Activated CD4-positive, alpha-beta T cell treated with anti-CD3 and anti-CD28 coated beads, Interleukin-2, amount 10 ng/mL, durations not matched to agents 7 days and 5 days (primary cell): ENCODE data around the gene PLEKHM2. TPM values are rescaled to one million over a fixed set of nuclear protein-coding genes. Genes with fewer than 3 reads are reported as not detected.

Experiments used
- CTCF ChIA-PET: fragments of 350-600 bp; sonication (Branson Sonifier 250); formaldehyde crosslinking; loops from one replicate; lab custom pipeline; 2021; ENCODE audit warnings: antibody characterized with exemption; lab: Charles Lee
- POLR2A ChIA-PET: fragments of 350-600 bp; sonication (Branson Sonifier 250); formaldehyde crosslinking; loops from one replicate; lab custom pipeline; 2021; ENCODE audit warnings: antibody characterized with exemption; lab: Charles Lee
- DNase-seq: peaks from one replicate; pipeline ENCODE4 v3.0.0-alpha.2; 2020
- H3K27ac Mint-ChIP-seq: one replicate; pipeline ENCODE4 v1.8.0; 2021; ENCODE audit warnings: mild to moderate bottlenecking, moderate library complexity, mixed read lengths
- H3K27me3 Mint-ChIP-seq: one replicate; pipeline ENCODE4 v1.8.0; 2021; ENCODE audit warnings: mixed read lengths
- H3K36me3 Mint-ChIP-seq: one replicate; pipeline ENCODE4 v1.8.0; 2021; ENCODE audit warnings: low read depth, mixed read lengths
- H3K4me1 Mint-ChIP-seq: one replicate; pipeline ENCODE4 v1.8.0; 2021; ENCODE audit warnings: mixed read lengths
- H3K4me3 Mint-ChIP-seq: one replicate; pipeline ENCODE4 v1.8.0; 2021; ENCODE audit warnings: mild to moderate bottlenecking, moderate library complexity, mixed read lengths
- H3K9me3 Mint-ChIP-seq: one replicate; pipeline ENCODE4 v1.8.0; 2021; ENCODE audit warnings: mixed read lengths
- total RNA-seq, 2 experiments: library from RNA; stranded (reverse); gene quantifications; one replicate each; pipeline ENCODE4 v1.2.3, GENCODE V29; 2021

The PLEKHM2 gene
- total RNA-seq, 2 experiments from 2014 or later = 52.7 to 56.0 TPM

DNA sequence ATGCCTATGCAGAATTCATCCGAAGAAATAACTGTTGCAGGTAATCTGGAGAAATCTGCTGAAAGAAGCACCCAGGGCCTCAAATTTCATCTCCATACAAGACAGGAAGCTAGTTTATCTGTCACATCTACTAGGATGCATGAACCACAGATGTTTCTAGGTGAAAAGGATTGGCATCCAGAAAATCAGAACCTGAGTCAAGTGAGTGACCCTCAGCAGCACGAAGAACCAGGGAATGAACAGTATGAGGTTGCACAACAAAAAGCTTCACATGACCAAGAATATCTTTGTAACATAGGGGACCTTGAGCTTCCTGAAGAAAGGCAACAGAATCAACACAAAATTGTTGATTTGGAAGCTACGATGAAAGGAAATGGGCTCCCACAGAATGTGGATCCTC, 24.0 kb upstream of the PLEKHM2 start:
- Mint-ChIP-seq H3K4me3 (no peak overlapping the region), H3K36me3 (peaks cover 54% of the 10 kb centered on the region), H3K27me3 (no peaks in the 10 kb centered on the region), H3K4me1 (peaks cover 5% of the 10 kb centered on the region), H3K9me3 (no peaks in the 10 kb centered on the region), H3K27ac (no peak overlapping the region)
- no peak for DNase-seq
- ChIA-PET POLR2A (no interaction called here), CTCF (no interaction called here)

DNA sequence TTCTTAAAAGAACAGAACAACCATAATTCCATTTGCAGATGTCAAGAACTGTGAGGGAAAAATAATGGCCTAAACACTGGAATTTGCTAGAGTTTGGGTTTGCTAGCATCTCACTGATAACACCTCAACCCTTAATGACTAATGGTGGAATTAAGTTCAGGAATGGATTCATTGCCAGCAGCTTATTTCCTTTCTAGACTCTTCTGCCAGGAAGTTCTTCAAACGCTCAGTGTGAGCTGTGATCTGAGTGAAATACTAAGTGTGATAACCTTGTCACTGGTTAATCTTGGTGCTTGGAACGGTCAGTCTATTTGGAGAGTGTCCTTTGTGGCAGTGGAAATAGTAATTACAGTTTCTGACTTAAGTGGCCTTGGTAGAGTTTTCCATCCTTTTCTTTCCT, 21.6 kb upstream of the PLEKHM2 start:
- Mint-ChIP-seq H3K4me1 (no peaks in the 10 kb centered on the region), H3K27ac (no peak overlapping the region), H3K27me3 (no peaks in the 10 kb centered on the region), H3K9me3 (no peaks in the 10 kb centered on the region), H3K36me3 (peaks cover 42% of the 10 kb centered on the region), H3K4me3 (no peak overlapping the region)
- ChIA-PET CTCF (interaction anchor here (1.8 kb wide), 1 partner anchor 15 kb away, joined by 7 read pairs; no protein-coding TSS in a partner anchor), POLR2A (no interaction called here)
- DNase-seq = no peak

DNA sequence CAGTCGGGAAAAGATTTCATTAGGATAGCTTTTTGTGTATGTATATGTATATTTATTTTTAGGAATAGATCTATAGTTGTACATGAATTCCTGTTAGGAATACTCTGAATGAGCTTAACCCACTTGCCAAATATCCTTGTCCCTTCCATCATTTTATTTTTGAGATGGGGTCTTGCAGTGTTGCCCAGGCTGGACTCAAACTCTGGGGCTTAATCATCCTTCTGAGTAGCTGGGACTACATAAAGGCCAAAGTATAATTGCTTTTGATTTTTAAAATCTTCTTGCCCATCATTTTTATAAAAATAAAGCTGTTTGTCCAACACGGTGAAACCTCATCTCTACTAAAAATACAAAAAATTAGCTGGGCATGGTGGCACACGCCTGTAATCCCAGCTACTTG, 20.2 kb upstream of the PLEKHM2 start:
- Mint-ChIP-seq H3K4me3 (no peak overlapping the region), H3K4me1 (no peaks in the 10 kb centered on the region), H3K9me3 (no peaks in the 10 kb centered on the region), H3K27ac (no peak overlapping the region), H3K27me3 (no peaks in the 10 kb centered on the region), H3K36me3 (peaks cover 38% of the 10 kb centered on the region)
- no peak for DNase-seq
- POLR2A ChIA-PET = no interaction called here
- CTCF ChIA-PET = interaction anchor here (0.6 to 2.3 kb wide), 5 partner anchors 9 to 89 kb away, joined by 3 to 12 read pairs (median 5); no protein-coding TSS in a partner anchor

DNA sequence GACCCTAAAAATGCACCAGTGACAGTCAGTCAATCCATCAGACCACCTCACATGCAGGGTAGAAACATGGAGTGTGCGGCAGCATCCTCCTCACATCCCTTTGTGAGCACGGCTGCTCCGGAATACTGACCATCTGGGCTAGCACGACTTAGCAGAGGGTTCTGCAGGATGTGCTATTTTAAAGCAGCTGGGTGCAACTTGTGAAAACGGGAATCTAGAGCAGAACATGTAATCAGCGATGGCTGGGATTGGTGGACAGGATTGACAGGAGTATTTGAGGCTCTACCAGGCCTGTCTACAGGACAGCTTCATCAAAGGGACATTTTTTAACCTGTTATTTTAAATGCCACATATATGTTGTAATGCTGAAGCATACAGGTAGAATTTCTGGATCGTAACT, 16.8 kb upstream of the PLEKHM2 start:
- ChIA-PET POLR2A (no interaction called here), CTCF (interaction anchor here (0.6 to 0.7 kb wide), 2 partner anchors 18 to 30 kb away, joined by 3 read pairs; no protein-coding TSS in a partner anchor)
- Mint-ChIP-seq H3K9me3 (no peaks in the 10 kb centered on the region), H3K4me1 (no peaks in the 10 kb centered on the region), H3K36me3 (peaks cover 7% of the 10 kb centered on the region), H3K27me3 (no peaks in the 10 kb centered on the region), H3K27ac (no peak overlapping the region), H3K4me3 (no peak overlapping the region)
- no peak for DNase-seq

DNA sequence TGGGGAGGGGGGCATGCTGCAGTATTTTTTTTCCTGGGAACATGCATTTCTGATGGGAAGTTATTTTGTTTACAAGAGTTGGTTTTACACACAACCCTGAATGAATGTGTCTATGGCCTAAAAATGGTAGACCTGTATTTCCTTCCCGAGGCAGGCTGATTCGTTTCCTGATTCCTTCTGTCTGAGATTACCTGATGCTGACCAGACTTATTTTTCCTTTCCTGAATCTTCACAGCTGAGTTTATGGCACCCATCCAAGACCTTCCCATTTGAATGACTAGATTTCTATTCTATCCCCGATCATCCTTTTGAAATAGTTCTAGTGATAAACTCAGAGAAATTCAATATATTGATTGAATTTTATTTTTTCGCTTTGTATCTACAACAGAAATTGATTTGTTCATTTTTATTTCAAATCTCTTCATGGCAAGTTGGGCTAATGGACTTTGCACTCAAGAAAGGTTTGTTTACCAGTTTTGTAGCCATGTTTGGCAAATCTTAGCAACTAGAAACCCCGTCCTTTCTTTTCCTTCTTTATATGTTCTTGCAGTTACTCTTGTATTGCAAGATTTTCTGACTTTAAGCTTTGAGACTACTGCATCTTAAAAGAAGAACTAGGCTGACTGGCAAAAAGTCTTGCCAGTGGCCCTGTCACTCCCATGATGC, 15.9 kb upstream of the PLEKHM2 start:
- H3K36me3 Mint-ChIP-seq = peaks cover under 1% of the 10 kb centered on the region
- H3K4me1 Mint-ChIP-seq = no peaks in the 10 kb centered on the region
- peak overlapping the region; percentile 20 for H3K27ac Mint-ChIP-seq
- H3K4me3 Mint-ChIP-seq = no peak overlapping the region
- DNase-seq = no peak
- POLR2A ChIA-PET = no interaction called here
- CTCF ChIA-PET = interaction anchor here (0.6 to 0.7 kb wide), 2 partner anchors 17 to 31 kb away, joined by 3 read pairs; no protein-coding TSS in a partner anchor
- H3K9me3 Mint-ChIP-seq = no peaks in the 10 kb centered on the region
- no peaks in the 10 kb centered on the region for H3K27me3 Mint-ChIP-seq

DNA sequence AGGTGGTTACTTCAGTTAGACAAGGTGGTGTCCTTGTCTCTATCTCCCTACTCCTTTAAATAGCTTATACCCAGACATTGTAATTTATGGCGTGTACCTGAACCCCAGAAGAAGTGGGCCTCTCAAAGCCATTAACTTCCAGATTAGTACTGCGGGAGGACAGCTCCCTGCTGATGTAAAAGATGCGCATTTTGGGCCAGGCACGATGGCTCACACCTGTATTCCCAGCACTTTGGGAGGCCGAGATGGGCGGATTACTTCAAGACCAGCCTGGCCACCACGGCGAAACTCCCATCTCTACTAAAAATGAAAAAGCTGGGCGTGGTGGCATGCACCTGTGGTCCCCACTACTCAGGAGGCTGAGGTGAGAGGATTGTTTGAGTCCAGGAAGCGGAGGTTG, 15.0 kb upstream of the PLEKHM2 start:
- H3K36me3 Mint-ChIP-seq = no peaks in the 10 kb centered on the region
- no peak overlapping the region for H3K4me3 Mint-ChIP-seq
- ChIA-PET CTCF (no interaction called here), POLR2A (no interaction called here)
- H3K27me3 Mint-ChIP-seq = no peaks in the 10 kb centered on the region
- H3K4me1 Mint-ChIP-seq = no peaks in the 10 kb centered on the region
- H3K9me3 Mint-ChIP-seq = no peaks in the 10 kb centered on the region
- DNase-seq = no peak
- H3K27ac Mint-ChIP-seq = no peak overlapping the region

DNA sequence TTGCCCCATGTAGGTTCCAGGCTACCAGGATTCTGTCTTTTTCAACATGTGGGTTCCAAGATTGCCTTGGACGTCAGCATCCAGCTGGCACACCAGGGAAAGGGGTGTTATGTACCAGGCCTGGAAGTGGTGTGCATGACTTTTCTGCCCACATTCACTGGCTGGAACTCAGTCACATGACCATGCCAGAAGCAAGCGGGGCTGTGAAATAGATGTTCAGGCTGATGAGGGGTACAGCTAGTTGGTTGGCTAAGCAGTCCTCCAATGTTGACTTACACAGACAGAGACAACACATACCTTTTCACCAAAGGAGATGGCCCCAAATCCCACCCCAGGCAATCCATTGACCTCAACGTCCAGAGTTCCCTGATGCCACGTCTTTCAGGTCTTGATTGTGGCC, 14.3 kb upstream of the PLEKHM2 start:
- Mint-ChIP-seq H3K4me1 (no peaks in the 10 kb centered on the region), H3K9me3 (no peaks in the 10 kb centered on the region), H3K4me3 (no peak overlapping the region), H3K36me3 (no peaks in the 10 kb centered on the region), H3K27ac (no peak overlapping the region), H3K27me3 (no peaks in the 10 kb centered on the region)
- POLR2A ChIA-PET = no interaction called here
- CTCF ChIA-PET = interaction anchor here (1.8 kb wide), 1 partner anchor 16 kb away, joined by 4 read pairs; no protein-coding TSS in a partner anchor
- no peak for DNase-seq

DNA sequence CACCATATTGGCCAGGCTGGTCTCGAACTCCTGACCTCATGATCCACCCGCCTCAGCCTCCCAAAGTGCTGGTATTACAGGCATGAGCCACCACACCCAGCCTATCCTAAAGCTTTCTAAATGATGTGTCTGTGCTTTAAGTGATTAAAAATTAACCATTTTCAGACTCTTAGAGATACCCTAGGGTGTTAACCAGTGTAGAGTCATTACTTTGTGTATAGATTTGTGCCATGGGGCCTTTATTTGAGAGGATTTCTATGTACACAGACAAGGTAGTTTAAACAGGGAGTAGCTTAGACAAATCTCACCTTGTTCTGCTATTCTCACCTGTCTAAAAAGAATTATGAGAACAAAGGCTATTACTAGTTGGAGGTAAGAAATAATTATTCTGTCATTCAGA, 12.7 kb upstream of the PLEKHM2 start:
- Mint-ChIP-seq H3K36me3 (no peaks in the 10 kb centered on the region), H3K9me3 (no peaks in the 10 kb centered on the region), H3K4me1 (no peaks in the 10 kb centered on the region), H3K27me3 (peaks cover 2% of the 10 kb centered on the region), H3K4me3 (no peak overlapping the region), H3K27ac (no peak overlapping the region)
- ChIA-PET POLR2A (interaction anchor here (0.6 kb wide), 1 partner anchor 32 kb away, joined by 3 read pairs; no protein-coding TSS in a partner anchor), CTCF (interaction anchor here (1.8 kb wide), 1 partner anchor 18 kb away, joined by 4 read pairs; no protein-coding TSS in a partner anchor)
- DNase-seq = no peak

DNA sequence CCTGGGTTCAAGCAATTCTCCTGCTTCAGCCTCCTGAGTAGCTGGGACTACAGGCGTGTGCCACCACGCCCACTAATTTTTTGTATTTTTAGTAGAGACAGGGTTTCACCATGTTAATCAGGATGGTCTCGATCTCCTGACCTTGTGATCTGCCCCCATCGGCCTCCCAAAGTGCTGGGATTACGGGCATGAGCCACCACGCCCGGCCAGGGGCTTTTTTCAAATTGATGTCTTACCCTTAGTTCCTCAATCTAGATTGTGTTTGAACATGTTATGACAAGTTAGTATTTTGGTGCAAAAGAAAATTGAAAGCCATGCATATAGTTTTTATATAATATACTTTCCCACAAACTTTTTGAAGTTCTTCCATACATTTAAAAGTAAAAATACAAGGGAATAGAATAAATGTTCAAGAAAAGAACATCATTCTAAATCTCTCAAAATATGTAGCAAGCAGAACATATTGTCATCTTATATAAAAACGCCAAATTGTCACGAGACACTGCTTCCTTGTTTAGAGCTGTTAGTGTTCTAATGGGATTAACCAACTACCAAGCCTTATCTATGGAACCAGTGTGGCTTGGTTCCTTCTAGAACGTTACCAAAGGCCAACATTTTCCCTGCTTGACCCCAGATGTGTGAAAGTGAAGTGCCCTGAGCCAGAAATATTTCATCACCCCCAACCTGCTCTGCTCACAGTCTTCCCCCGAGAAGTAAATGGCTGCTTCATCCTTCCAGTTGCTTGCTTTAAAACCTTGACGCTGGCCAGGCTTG, 9.5 kb upstream of the PLEKHM2 start:
- DNase-seq = no peak
- Mint-ChIP-seq H3K27me3 (peaks cover 2% of the 10 kb centered on the region), H3K4me1 (peaks cover 4% of the 10 kb centered on the region), H3K27ac (no peak overlapping the region), H3K9me3 (peaks cover 1% of the 10 kb centered on the region), H3K36me3 (no peaks in the 10 kb centered on the region), H3K4me3 (no peak overlapping the region)
- ChIA-PET POLR2A (no interaction called here), CTCF (no interaction called here)

DNA sequence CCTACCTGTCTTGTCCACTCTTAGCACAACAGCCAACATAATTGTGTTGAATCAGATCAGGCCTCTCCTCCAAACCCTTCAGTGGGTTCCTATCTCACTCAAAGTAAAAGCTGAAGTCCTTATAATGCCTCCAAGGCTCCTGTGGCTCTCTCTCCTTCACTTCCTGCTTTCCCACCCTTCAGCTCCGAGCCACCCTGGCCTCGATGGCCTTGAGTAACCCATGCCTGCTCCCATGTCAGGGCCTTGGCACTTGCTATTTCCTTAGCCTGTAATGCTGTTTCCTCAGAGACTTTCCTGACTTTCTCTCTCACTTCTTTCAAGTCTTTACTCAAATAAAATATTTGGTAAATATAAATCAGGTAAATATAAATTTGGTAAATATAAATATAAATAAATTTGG, 8.1 kb upstream of the PLEKHM2 start:
- peaks cover 9% of the 10 kb centered on the region for H3K4me1 Mint-ChIP-seq
- H3K4me3 Mint-ChIP-seq = no peak overlapping the region
- H3K9me3 Mint-ChIP-seq = peaks cover 2% of the 10 kb centered on the region
- peaks cover 2% of the 10 kb centered on the region for H3K27me3 Mint-ChIP-seq
- ChIA-PET POLR2A (interaction anchor here (0.7 kb wide), 1 partner anchor 26 kb away, joined by 3 read pairs; no protein-coding TSS in a partner anchor), CTCF (interaction anchor here (0.7 to 2.0 kb wide), 3 partner anchors 11 to 78 kb away, joined by 4 to 7 read pairs (median 6); no protein-coding TSS in a partner anchor)
- no peaks in the 10 kb centered on the region for H3K36me3 Mint-ChIP-seq
- no peak overlapping the region for H3K27ac Mint-ChIP-seq
- DNase-seq = no peak

DNA sequence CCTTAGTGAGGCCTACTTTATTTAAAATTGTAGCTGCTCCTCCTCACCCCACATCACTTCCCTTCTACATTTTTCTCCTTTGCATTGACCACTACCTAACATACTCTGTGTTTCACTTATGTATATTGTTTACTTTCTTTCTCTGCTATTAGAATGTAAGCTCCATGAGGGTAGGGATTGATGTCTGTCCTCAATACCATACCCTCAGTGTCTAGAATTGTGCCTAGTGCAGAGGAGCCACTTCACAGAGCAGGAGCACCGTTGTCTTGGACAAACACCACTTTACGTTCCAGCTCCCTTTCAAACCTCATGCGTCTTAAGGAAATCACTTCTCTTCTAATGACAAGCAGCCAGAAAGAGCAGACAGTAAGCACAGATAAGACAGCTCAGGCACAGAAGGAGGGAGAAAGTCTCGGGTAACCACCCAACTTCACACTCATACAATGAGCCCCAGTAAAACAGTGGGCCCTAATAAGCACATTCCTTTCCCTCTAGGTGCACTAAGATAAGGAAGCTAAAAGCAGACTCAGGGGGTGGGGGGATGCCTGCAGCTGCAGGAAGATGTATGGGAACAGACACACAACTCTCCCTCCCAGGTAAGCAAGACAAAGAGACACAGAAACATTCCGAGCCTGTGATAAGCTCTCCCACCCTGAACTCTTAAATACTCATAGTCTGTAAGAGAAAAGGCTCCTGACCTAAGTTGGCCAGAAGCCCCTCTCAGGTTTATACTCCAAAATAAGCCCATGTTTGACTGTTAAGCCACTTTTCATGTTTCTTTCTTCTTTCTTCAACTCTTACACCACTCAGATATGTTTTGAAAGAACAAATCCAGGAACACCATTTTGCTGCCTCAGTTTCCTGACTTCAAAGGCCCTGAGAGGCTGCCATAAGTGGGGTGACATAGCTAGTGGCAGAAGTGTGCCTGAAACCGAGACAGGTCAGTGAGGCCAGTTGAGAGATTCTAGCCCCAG, 7.1 kb upstream of the PLEKHM2 start:
- ChIA-PET POLR2A (interaction anchor here (0.5 kb wide), 1 partner anchor 55 kb away, joined by 3 read pairs; no protein-coding TSS in a partner anchor), CTCF (interaction anchor here (1.4 to 2.0 kb wide), 2 partner anchors 12 to 13 kb away, joined by 6 to 7 read pairs; no protein-coding TSS in a partner anchor)
- no peak overlapping the region for H3K27ac Mint-ChIP-seq
- H3K4me3 Mint-ChIP-seq = no peak overlapping the region
- peaks cover 2% of the 10 kb centered on the region for H3K9me3 Mint-ChIP-seq
- H3K36me3 Mint-ChIP-seq = no peaks in the 10 kb centered on the region
- H3K4me1 Mint-ChIP-seq = peaks cover 14% of the 10 kb centered on the region
- peaks cover 2% of the 10 kb centered on the region for H3K27me3 Mint-ChIP-seq
- DNase-seq = no peak

DNA sequence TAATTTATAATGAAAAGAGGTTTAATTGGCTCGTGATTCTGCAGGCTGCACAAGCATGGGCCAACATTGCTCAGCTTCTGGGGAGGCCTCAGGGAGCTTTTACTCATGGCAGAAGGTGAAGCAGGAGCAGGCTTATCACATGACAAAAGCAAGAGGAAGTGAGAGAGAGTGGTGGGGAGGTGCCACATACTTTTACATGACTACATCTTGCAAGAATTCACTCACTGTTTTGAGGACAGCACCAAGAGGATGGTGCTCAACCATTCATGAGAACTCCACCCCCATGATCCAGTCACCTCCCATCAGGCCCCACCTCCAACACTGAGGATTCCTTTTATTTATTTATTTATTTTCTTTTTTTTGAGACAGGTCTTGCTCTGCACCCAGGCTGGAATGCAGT, 5.5 kb upstream of the PLEKHM2 start:
- Mint-ChIP-seq H3K36me3 (no peaks in the 10 kb centered on the region), H3K27me3 (peaks cover 2% of the 10 kb centered on the region), H3K27ac (peak overlapping the region; percentile 9), H3K4me1 (peaks cover 17% of the 10 kb centered on the region), H3K4me3 (no peak overlapping the region), H3K9me3 (peaks cover 2% of the 10 kb centered on the region)
- CTCF ChIA-PET = no interaction called here
- no peak for DNase-seq
- POLR2A ChIA-PET = no interaction called here
